ENCODE results near the gene TOGARAM1. TPM values are rescaled to one million over a fixed set of nuclear protein-coding genes. Genes with fewer than 3 reads are reported as not detected.
A peak's percentile ranks its signal among the peaks of the same experiment; 100 is the strongest.

TOGARAM1 gene
- total and polyA plus RNA-seq, 9 of the 15 experiments (the other 6 are each of a cell fraction or from before 2014, with no cell fraction given): 1.3 to 6.4 (median 3.7) TPM

GRCh38 chr14:44961151-44961553 lies 838 bp upstream of the TOGARAM1 start (continued):
- TF ChIP-seq, protein P1, sequence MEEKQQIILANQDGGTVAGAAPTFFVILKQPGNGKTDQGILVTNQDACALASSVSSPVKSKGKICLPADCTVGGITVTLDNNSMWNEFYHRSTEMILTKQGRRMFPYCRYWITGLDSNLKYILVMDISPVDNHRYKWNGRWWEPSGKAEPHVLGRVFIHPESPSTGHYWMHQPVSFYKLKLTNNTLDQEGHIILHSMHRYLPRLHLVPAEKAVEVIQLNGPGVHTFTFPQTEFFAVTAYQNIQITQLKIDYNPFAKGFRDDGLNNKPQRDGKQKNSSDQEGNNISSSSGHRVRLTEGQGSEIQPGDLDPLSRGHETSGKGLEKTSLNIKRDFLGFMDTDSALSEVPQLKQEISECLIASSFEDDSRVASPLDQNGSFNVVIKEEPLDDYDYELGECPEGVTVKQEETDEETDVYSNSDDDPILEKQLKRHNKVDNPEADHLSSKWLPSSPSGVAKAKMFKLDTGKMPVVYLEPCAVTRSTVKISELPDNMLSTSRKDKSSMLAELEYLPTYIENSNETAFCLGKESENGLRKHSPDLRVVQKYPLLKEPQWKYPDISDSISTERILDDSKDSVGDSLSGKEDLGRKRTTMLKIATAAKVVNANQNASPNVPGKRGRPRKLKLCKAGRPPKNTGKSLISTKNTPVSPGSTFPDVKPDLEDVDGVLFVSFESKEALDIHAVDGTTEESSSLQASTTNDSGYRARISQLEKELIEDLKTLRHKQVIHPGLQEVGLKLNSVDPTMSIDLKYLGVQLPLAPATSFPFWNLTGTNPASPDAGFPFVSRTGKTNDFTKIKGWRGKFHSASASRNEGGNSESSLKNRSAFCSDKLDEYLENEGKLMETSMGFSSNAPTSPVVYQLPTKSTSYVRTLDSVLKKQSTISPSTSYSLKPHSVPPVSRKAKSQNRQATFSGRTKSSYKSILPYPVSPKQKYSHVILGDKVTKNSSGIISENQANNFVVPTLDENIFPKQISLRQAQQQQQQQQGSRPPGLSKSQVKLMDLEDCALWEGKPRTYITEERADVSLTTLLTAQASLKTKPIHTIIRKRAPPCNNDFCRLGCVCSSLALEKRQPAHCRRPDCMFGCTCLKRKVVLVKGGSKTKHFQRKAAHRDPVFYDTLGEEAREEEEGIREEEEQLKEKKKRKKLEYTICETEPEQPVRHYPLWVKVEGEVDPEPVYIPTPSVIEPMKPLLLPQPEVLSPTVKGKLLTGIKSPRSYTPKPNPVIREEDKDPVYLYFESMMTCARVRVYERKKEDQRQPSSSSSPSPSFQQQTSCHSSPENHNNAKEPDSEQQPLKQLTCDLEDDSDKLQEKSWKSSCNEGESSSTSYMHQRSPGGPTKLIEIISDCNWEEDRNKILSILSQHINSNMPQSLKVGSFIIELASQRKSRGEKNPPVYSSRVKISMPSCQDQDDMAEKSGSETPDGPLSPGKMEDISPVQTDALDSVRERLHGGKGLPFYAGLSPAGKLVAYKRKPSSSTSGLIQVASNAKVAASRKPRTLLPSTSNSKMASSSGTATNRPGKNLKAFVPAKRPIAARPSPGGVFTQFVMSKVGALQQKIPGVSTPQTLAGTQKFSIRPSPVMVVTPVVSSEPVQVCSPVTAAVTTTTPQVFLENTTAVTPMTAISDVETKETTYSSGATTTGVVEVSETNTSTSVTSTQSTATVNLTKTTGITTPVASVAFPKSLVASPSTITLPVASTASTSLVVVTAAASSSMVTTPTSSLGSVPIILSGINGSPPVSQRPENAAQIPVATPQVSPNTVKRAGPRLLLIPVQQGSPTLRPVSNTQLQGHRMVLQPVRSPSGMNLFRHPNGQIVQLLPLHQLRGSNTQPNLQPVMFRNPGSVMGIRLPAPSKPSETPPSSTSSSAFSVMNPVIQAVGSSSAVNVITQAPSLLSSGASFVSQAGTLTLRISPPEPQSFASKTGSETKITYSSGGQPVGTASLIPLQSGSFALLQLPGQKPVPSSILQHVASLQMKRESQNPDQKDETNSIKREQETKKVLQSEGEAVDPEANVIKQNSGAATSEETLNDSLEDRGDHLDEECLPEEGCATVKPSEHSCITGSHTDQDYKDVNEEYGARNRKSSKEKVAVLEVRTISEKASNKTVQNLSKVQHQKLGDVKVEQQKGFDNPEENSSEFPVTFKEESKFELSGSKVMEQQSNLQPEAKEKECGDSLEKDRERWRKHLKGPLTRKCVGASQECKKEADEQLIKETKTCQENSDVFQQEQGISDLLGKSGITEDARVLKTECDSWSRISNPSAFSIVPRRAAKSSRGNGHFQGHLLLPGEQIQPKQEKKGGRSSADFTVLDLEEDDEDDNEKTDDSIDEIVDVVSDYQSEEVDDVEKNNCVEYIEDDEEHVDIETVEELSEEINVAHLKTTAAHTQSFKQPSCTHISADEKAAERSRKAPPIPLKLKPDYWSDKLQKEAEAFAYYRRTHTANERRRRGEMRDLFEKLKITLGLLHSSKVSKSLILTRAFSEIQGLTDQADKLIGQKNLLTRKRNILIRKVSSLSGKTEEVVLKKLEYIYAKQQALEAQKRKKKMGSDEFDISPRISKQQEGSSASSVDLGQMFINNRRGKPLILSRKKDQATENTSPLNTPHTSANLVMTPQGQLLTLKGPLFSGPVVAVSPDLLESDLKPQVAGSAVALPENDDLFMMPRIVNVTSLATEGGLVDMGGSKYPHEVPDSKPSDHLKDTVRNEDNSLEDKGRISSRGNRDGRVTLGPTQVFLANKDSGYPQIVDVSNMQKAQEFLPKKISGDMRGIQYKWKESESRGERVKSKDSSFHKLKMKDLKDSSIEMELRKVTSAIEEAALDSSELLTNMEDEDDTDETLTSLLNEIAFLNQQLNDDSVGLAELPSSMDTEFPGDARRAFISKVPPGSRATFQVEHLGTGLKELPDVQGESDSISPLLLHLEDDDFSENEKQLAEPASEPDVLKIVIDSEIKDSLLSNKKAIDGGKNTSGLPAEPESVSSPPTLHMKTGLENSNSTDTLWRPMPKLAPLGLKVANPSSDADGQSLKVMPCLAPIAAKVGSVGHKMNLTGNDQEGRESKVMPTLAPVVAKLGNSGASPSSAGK (IDR thresholded peaks at IDR 0.05): no peak
- TF ChIP-seq MIER1 (IDR thresholded peaks at IDR 0.05; ENCODE audit: low read depth) (no peak), L3MBTL2 (IDR thresholded peaks at IDR 0.05) (no peak), POLR2AphosphoS5 (IDR thresholded peaks at IDR 0.05; ENCODE audit: control insufficient read depth, insufficient read depth, low read depth, low read length) (no peak), SMARCA4 (IDR thresholded peaks at IDR 0.05) (peak; percentile 52; the same call in 1 of the 2 replicates), KDM4B (IDR thresholded peaks at IDR 0.05; ENCODE audit: borderline replicate concordance in 2 of 2, low read depth in 1 of 2) (no peak), SLC30A9 (CRISPR knock-in tag; IDR thresholded peaks at IDR 0.05) (no peak), YY1 (IDR thresholded peaks at IDR 0.05; ENCODE audit: borderline replicate concordance in 1 of 3, control insufficient read depth in 1 of 3, extremely low read depth in 1 of 3, insufficient read depth in 3 of 3, insufficient read length in 1 of 3, insufficient replicate concordance in 2 of 3, low read depth in 1 of 3, low read length in 2 of 3) (no peak), ZBTB7A (IDR thresholded peaks at IDR 0.05; ENCODE audit: borderline replicate concordance, control insufficient read depth, low read depth, low read length) (no peak), GMEB1 (CRISPR knock-in tag; IDR thresholded peaks at IDR 0.05) (no peak), ZNF551 (CRISPR knock-in tag; IDR thresholded peaks at IDR 0.05) (no peak), ARNT (IDR thresholded peaks at IDR 0.05) (no peak), POLR3G (IDR thresholded peaks at IDR 0.05; ENCODE audit: extremely low read depth, insufficient read length, insufficient replicate concordance) (no peak), ZNF24 (IDR thresholded peaks at IDR 0.05) (no peak), NCOR1 (IDR thresholded peaks at IDR 0.05) (no peak), NBN (IDR thresholded peaks at IDR 0.05; ENCODE audit: low read depth) (0 out of 2 replicates have a peak, but pooled peaks have one; percentile 60)
